Prostate gland (tissue), 1 donor: ENCODE data around the gene MGAT5.

Source experiments
- POLR2A ChIP-seq: fragments of 450-650 bp; IDR thresholded peaks from one replicate; pipeline ENCODE4 v1.6.1; 2016; ENCODE audit warnings: antibody characterized with exemption, mild to moderate bottlenecking
- POLR2AphosphoS5 ChIP-seq: sonication (generic); formaldehyde crosslinking; IDR thresholded peaks from one replicate; pipeline ENCODE4 v1.6.1; 2017; ENCODE audit warnings: antibody characterized with exemption

DNA sequence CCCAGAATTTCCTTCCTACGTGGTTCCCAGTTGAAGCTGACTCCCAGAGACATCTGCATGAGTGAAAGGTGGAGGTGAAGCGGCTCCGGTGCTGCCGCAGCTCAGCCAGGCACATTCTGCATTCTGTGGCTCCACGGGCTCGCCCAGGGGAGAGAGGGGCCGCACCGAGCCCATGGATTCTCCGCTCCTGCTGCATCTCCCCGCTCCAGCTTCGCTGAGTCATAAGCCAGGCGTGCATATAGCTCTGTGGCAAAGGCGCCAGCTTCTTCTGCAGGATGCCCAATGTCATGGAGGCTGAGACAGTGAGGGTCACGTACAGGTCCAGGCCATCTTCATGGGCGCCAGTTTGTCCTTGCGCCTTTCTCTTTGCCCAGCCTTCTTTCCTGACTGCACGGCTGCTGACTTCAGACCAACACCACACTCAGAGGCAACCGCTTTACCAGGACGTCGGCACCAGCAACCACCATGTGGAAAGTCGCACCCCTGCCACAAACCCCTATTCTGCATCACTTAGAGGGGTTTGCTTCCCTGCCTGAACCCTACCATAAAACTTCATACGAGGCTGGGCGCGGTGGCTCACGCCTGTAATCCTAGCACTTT lies 215.7 kb downstream of the MGAT5 start:
- TF ChIP-seq POLR2A (no peak), POLR2AphosphoS5 (no peak)
